ENCODE results near the gene TRIM59.

TRIM59 gene

GRCh38 chr3:160448845-160449635 lies 546 bp downstream of the TRIM59 start (continued):
- TF ChIP-seq ZBTB26 (tag by site-specific recombination; optimal IDR thresholded peaks at IDR 0.05) (no peak), ZNF692 (tag by site-specific recombination; IDR thresholded peaks at IDR 0.05) (peak; percentile 46; the same call in 1 of the 2 replicates), ZNF341 (tag by site-specific recombination; IDR thresholded peaks at IDR 0.05; ENCODE audit: low read depth) (no peak; the same call in 1 of the 2 replicates), ZIC2 (tag by site-specific recombination; IDR thresholded peaks at IDR 0.05) (no peak; the same call in 1 of the 2 replicates), ZBTB7A (tag by site-specific recombination; IDR thresholded peaks at IDR 0.05; ENCODE audit: low read depth) (0 out of 2 replicates have a peak, but pooled peaks have one; percentile 38), ZNF184 (tag by site-specific recombination; IDR thresholded peaks at IDR 0.05) (no peak), ZNF670 (tag by site-specific recombination; IDR thresholded peaks at IDR 0.05; ENCODE audit: low read depth) (no peak), ZNF664 (tag by site-specific recombination; IDR thresholded peaks at IDR 0.05) (peak; percentile 100), WT1 (tag by site-specific recombination; IDR thresholded peaks at IDR 0.05) (no peak; the same call in 1 of the 2 replicates), ZNF768 (tag by site-specific recombination; IDR thresholded peaks at IDR 0.05) (no peak), ZNF391 (tag by site-specific recombination; IDR thresholded peaks at IDR 0.05; ENCODE audit: borderline replicate concordance, low read depth) (no peak), ZSCAN5A (tag by site-specific recombination; IDR thresholded peaks at IDR 0.05) (0 out of 2 replicates have a peak, but pooled peaks have one; percentile 43), MEIS1 (CRISPR knock-in tag; IDR thresholded peaks at IDR 0.05; ENCODE audit: borderline replicate concordance) (no peak), MZF1 (tag by site-specific recombination; IDR thresholded peaks at IDR 0.05; ENCODE audit: borderline replicate concordance) (peak; percentile 98), KLF8 (tag by site-specific recombination; IDR thresholded peaks at IDR 0.05) (0 out of 2 replicates have a peak, but pooled peaks have one; percentile 72), BCL6B (tag by site-specific recombination; IDR thresholded peaks at IDR 0.05) (no peak), ZNF473 (tag by site-specific recombination; IDR thresholded peaks at IDR 0.05) (no peak), ZNF239 (tag by site-specific recombination; IDR thresholded peaks at IDR 0.05) (no peak), KLF17 (tag by site-specific recombination; IDR thresholded peaks at IDR 0.05) (no peak; the same call in 1 of the 2 replicates), ZSCAN18 (tag by site-specific recombination; IDR thresholded peaks at IDR 0.05) (no peak), ZBTB17 (tag by site-specific recombination; IDR thresholded peaks at IDR 0.05) (peak; percentile 76; the same call in 1 of the 2 replicates), ZNF335 (tag by site-specific recombination; conservative IDR thresholded peaks at IDR 0.05) (no peak), ZNF600 (tag by site-specific recombination; IDR thresholded peaks at IDR 0.05) (peak; percentile 96), ZNF211 (tag by site-specific recombination; IDR thresholded peaks at IDR 0.05; ENCODE audit: low read depth) (no peak), ZXDB (tag by site-specific recombination; IDR thresholded peaks at IDR 0.05) (peak; percentile 69), ZNF580 (tag by site-specific recombination; IDR thresholded peaks at IDR 0.05) (peak; percentile 96), ZNF791 (tag by site-specific recombination; IDR thresholded peaks at IDR 0.05) (no peak), SETDB1 (IDR thresholded peaks at IDR 0.05; ENCODE audit: insufficient read length, low read length) (no peak), ZNF48 (tag by site-specific recombination; IDR thresholded peaks at IDR 0.05) (no peak), ZNF37A (tag by site-specific recombination; IDR thresholded peaks at IDR 0.05) (no peak)
